Vagina (tissue), 2 donors: ENCODE data around the gene FLYWCH1.

ENCODE experiments used
- POLR2A ChIP-seq, 2 donors: fragments of 450-650 bp; IDR thresholded peaks; one replicate each; pipeline ENCODE4 v1.6.1; 2017; ENCODE audit warnings: antibody characterized with exemption in 2 of 2, mild to moderate bottlenecking in 2 of 2, moderate library complexity in 2 of 2
- POLR2AphosphoS5 ChIP-seq, 2 donors: sonication (generic); formaldehyde crosslinking; IDR thresholded peaks; one replicate each; pipeline ENCODE4 v1.9.0; 2017; ENCODE audit warnings: antibody characterized with exemption in 2 of 2, mild to moderate bottlenecking in 2 of 2, low read depth in 1 of 2; ENCODE audit not compliant: insufficient read depth in 1 of 2
- TF ChIP-seq, protein P1 (sequence below), 3 experiments: fragments of 450-650 bp in 2 of 3; fragments of 200-600 bp in 1 of 3; sonication (generic) in 1 of 3; IDR thresholded peaks; one replicate each; pipeline ENCODE4 v1.5.1; 2017 to 2019; ENCODE audit warnings: antibody characterized with exemption in 3 of 3, mild to moderate bottlenecking in 2 of 3, moderate library complexity in 2 of 3

DNA sequence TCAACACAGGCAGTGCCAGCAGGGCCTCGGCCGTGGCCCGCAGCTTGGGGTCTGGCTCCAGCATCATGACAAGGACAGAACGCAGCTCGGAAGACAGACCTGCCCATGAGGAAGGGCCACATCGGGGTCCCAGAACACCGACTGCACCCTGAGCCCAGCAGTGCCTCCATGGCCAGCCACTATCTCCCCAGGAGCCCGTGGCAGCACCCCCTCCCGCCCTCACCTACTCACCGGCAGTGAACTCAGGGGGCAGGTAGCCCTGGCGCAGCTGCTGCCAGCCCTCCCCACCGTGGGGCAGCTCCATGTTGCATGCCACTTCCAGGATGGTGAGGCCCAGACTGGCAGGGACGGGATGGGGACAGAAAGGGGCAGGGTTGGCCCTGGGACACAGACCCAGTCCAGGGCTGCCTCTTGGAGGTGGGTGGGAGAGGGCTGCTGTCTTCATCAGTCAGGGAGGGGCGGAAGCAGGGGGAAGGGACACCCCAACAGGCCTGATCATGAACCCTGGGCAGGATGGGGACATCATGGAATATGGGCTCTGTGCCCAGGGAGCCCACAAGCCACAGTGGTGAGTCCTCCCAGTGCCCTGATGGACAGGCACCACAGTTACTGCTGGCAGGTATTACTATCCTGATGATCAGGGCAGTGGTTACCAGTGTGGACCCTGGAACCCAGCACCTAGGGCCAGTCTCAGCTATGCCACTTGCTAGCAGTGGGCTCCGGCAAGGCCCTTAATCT lies 62.8 kb downstream of the FLYWCH1 start:
- TF ChIP-seq POLR2A (IDR thresholded peaks at IDR 0.05): no peak
- TF ChIP-seq, protein P1, sequence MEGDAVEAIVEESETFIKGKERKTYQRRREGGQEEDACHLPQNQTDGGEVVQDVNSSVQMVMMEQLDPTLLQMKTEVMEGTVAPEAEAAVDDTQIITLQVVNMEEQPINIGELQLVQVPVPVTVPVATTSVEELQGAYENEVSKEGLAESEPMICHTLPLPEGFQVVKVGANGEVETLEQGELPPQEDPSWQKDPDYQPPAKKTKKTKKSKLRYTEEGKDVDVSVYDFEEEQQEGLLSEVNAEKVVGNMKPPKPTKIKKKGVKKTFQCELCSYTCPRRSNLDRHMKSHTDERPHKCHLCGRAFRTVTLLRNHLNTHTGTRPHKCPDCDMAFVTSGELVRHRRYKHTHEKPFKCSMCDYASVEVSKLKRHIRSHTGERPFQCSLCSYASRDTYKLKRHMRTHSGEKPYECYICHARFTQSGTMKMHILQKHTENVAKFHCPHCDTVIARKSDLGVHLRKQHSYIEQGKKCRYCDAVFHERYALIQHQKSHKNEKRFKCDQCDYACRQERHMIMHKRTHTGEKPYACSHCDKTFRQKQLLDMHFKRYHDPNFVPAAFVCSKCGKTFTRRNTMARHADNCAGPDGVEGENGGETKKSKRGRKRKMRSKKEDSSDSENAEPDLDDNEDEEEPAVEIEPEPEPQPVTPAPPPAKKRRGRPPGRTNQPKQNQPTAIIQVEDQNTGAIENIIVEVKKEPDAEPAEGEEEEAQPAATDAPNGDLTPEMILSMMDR (IDR thresholded peaks at IDR 0.05): no peak
- no peak for TF ChIP-seq POLR2AphosphoS5 (IDR thresholded peaks at IDR 0.05; ENCODE audit: insufficient read depth in 1 of 2, low read depth in 1 of 2)
